Measurements from ENCODE around the gene PTPRR.

GRCh38 chr12:70607107-70607506 lies 313.4 kb downstream of the PTPRR start:
- no peak for TF ChIP-seq CTCF (IDR thresholded peaks at IDR 0.05)
- TF ChIP-seq EP300 (IDR thresholded peaks at IDR 0.05): no peak

Measured in ovary (tissue), 3 donors.